Stimulated activated CD4-positive, alpha-beta T cell treated with anti-CD3 and anti-CD28 coated beads, Interleukin-12 subunit alpha, Interleukin-12 subunit beta, amount 100 ng/mL, for 24 hours (primary cell): ENCODE data around the gene IFNA1.
"Not testable (repeated sequence)": the region's sequence is repeated elsewhere in the genome, so short reads cannot be mapped to it uniquely, and the experiment has no call there.

ENCODE experiments used
- DNase-seq, 2 experiments: peaks; one replicate each; pipeline ENCODE4 v3.0.0-alpha.2; 2020; ENCODE audit warnings: low read depth in 2 of 2

Gene IFNA1

GRCh38 chr9:21443849-21444625 is 3.8 kb downstream of the IFNA1 start:
- no peak for DNase-seq

- DNase-seq, result not testable (repeated sequence)
Observed at GRCh38 chr9:21449312-21449711, 9.1 kb downstream of the IFNA1 start.

GRCh38 chr9:21450733-21451394 is 10.6 kb downstream of the IFNA1 start:
- DNase-seq, result no peak

- no peak for DNase-seq
Observed at GRCh38 chr9:21452681-21453080, 12.4 kb downstream of the IFNA1 start.

- no peak for DNase-seq
Observed at GRCh38 chr9:21454149-21454548, 13.9 kb downstream of the IFNA1 start.

- no peak for DNase-seq
Observed at GRCh38 chr9:21455320-21455719, 15.1 kb downstream of the IFNA1 start.

- DNase-seq, result no peak
Observed at GRCh38 chr9:21461377-21461776, 21.1 kb downstream of the IFNA1 start.

GRCh38 chr9:21465138-21465537 is 24.9 kb downstream of the IFNA1 start:
- DNase-seq, result no peak

GRCh38 chr9:21465859-21466518 is 25.8 kb downstream of the IFNA1 start:
- DNase-seq, result no peak

GRCh38 chr9:21470126-21470525 is 29.9 kb downstream of the IFNA1 start:
- no peak for DNase-seq

GRCh38 chr9:21473236-21473635 is 33.0 kb downstream of the IFNA1 start:
- no peak for DNase-seq

GRCh38 chr9:21477466-21477865 is 37.2 kb downstream of the IFNA1 start:
- DNase-seq, result no peak

- DNase-seq, result no peak
Observed at GRCh38 chr9:21479152-21479702, 39.0 kb downstream of the IFNA1 start.

- no peak for DNase-seq
Observed at GRCh38 chr9:21481470-21482056, 41.3 kb downstream of the IFNA1 start.

GRCh38 chr9:21482213-21482612 is 42.0 kb downstream of the IFNA1 start, which contains the start of gene IFNE:
TSS of gene IFNE (minus strand) at chr9:21482313. CDS start at chr9:21481694, 619 bp downstream.
- DNase-seq, result no peak
